GM23338 (cell line): Measurements from ENCODE around the gene PERP. TPM values are rescaled to one million over a fixed set of nuclear protein-coding genes. Genes with fewer than 3 reads are reported as not detected.

Source experiments
- ATAC-seq: fragments of 200-7000 bp; cut with Tn5 transposase; 3 replicates; pipeline ENCODE4 v1.9.1; 2020
- DNase-seq: peaks from one replicate; pipeline ENCODE4 v3.0.0-alpha.2; 2015; ENCODE audit warnings: low spot score
- H2AFZ ChIP-seq: fragments of 200-600 bp; sonication (generic); 2 replicates; pipeline ENCODE4 v1.8.0; 2016; ENCODE audit warnings: antibody characterized with exemption, mild to moderate bottlenecking, moderate library complexity
- H3F3A ChIP-seq: fragments of 200-600 bp; sonication (generic); replicated peaks from 2 replicates; pipeline ENCODE4 v1.8.0; 2017; ENCODE audit warnings: antibody characterized with exemption, mixed run types, low read depth
- H3K27ac ChIP-seq: fragments of 200-600 bp; sonication (generic); 2 replicates; pipeline ENCODE4 v1.6.1; 2016; ENCODE audit warnings: low read depth
- H3K27me3 ChIP-seq: fragments of 200-600 bp; sonication (generic); 2 replicates; pipeline ENCODE4 v1.8.0; 2016; ENCODE audit warnings: mild to moderate bottlenecking, mixed run types, moderate library complexity; ENCODE audit not compliant: insufficient read depth
- H3K36me3 ChIP-seq: fragments of 200-600 bp; sonication (generic); 2 replicates; pipeline ENCODE4 v1.8.0; 2016; ENCODE audit warnings: mild to moderate bottlenecking; ENCODE audit not compliant: insufficient read depth
- H3K4me1 ChIP-seq: fragments of 200-600 bp; sonication (generic); 2 replicates; pipeline ENCODE4 v1.8.0; 2016; ENCODE audit warnings: mild to moderate bottlenecking, moderate library complexity; ENCODE audit not compliant: insufficient read depth
- H3K4me2 ChIP-seq: fragments of 200-600 bp; sonication (generic); 2 replicates; pipeline ENCODE4 v1.7.1; 2017; ENCODE audit warnings: mixed run types
- H3K4me3 ChIP-seq: fragments of 200-600 bp; sonication (generic); 2 replicates; pipeline ENCODE4 v1.6.1; 2016; ENCODE audit warnings: mixed run types
- H3K79me2 ChIP-seq: fragments of 200-600 bp; sonication (generic); replicated peaks from 2 replicates; pipeline ENCODE4 v1.8.0; 2017; ENCODE audit warnings: mild to moderate bottlenecking; ENCODE audit not compliant: insufficient read depth
- H3K9me2 ChIP-seq: fragments of 200-600 bp; sonication (generic); 2 replicates; pipeline ENCODE4 v1.8.0; 2017; ENCODE audit not compliant: insufficient read depth
- H4K20me1 ChIP-seq: fragments of 200-600 bp; sonication (generic); replicated peaks from 2 replicates; pipeline ENCODE4 v1.8.0; 2017; ENCODE audit warnings: mild to moderate bottlenecking; ENCODE audit not compliant: insufficient read depth
- H3K27ac Mint-ChIP-seq: 2 replicates; pipeline ENCODE4 v1.8.0; 2020; ENCODE audit warnings: inconsistent platforms, mild to moderate bottlenecking, moderate library complexity, mixed read lengths
- H3K27me3 Mint-ChIP-seq: 3 replicates; pipeline ENCODE4 v1.8.0; 2022; ENCODE audit warnings: low read depth, mild to moderate bottlenecking, moderate library complexity, mixed read lengths, inconsistent platforms; ENCODE audit not compliant: insufficient read depth, poor library complexity
- H3K36me3 Mint-ChIP-seq: 3 replicates; pipeline ENCODE4 v1.8.0; 2021; ENCODE audit warnings: low read depth, mild to moderate bottlenecking, inconsistent platforms, moderate library complexity, mixed read lengths
- H3K4me1 Mint-ChIP-seq: 3 replicates; pipeline ENCODE4 v1.8.0; 2020; ENCODE audit warnings: mild to moderate bottlenecking, inconsistent platforms, mixed read lengths
- H3K4me3 Mint-ChIP-seq: 3 replicates; pipeline ENCODE4 v1.8.0; 2021; ENCODE audit warnings: moderate library complexity, mild to moderate bottlenecking, inconsistent platforms, mixed read lengths
- H3K9me3 Mint-ChIP-seq: 3 replicates; pipeline ENCODE4 v1.8.0; 2020; ENCODE audit warnings: moderate library complexity, mild to moderate bottlenecking, inconsistent platforms, mixed read lengths
- CREB1 ChIP-seq: fragments of 250-450 bp; sonication (Bioruptor Pico); IDR thresholded peaks from 2 replicates; pipeline ENCODE4 v1.5.0; 2020; ENCODE audit warnings: low read depth, mild to moderate bottlenecking, moderate library complexity
- EZH2 ChIP-seq: fragments of 200-600 bp; sonication (generic); IDR thresholded peaks from one replicate; pipeline ENCODE4 v1.8.0; 2017; ENCODE audit warnings: antibody characterized with exemption, mild to moderate bottlenecking, low read depth; ENCODE audit not compliant: unreplicated experiment
- EZH2phosphoT487 ChIP-seq: fragments of 200-600 bp; sonication (generic); IDR thresholded peaks from one replicate; pipeline ENCODE4 v1.8.1; 2018; ENCODE audit warnings: antibody characterized with exemption; ENCODE audit not compliant: unreplicated experiment
- JUNB ChIP-seq: IDR thresholded peaks from one replicate; pipeline ENCODE4 v1.6.1; 2016; ENCODE audit warnings: antibody characterized with exemption; ENCODE audit not compliant: unreplicated experiment
- NANOG ChIP-seq: IDR thresholded peaks from 2 replicates; pipeline ENCODE4 v1.6.1; 2016; ENCODE audit warnings: antibody characterized with exemption, borderline replicate concordance
- POLR2AphosphoS5 ChIP-seq: IDR thresholded peaks from 2 replicates; pipeline ENCODE4 v1.6.1; 2016; ENCODE audit warnings: antibody characterized with exemption, low read depth
- STAT1 ChIP-seq: IDR thresholded peaks from one replicate; pipeline ENCODE4 v1.6.1; 2016; ENCODE audit warnings: antibody characterized with exemption; ENCODE audit not compliant: unreplicated experiment
- long read RNA-seq: library from polyadenylated mRNA; unstranded; transcript quantifications from one replicate; pipeline ENCODE4 v2.0.0, GENCODE V29; 2020; ENCODE audit not compliant: unreplicated experiment
- polyA plus RNA-seq: library from polyadenylated mRNA; unstranded; fragments of >200 nt; fragmentation: Nextera tagmentation; extraction: Ambion mirVana; gene quantifications from 2 replicates; pipeline ENCODE4 v1.2.1, GENCODE V29; 2016
- total RNA-seq: library from RNA; depleted of rRNA; stranded (reverse); fragments of >200 nt; shearing (Covaris generic); gene quantifications from 2 replicates; pipeline ENCODE4 v1.2.3, GENCODE V29; 2014; rRNA removed
- TF ChIP-seq, protein P1 (sequence below), 2 experiments: fragments of 200-600 bp in 1 of 2; sonication (generic) in 1 of 2; conservative IDR thresholded peaks; 2 replicates each; pipeline versions ENCODE4 v1.5.1 to v1.6.1; 2016 to 2017; ENCODE audit warnings: antibody characterized with exemption in 2 of 2, low read depth in 2 of 2, mild to moderate bottlenecking in 2 of 2, moderate library complexity in 1 of 2
- TF ChIP-seq, protein P2 (sequence below): IDR thresholded peaks from 2 replicates; pipeline ENCODE4 v1.6.1; 2016; ENCODE audit warnings: antibody characterized with exemption
- TF ChIP-seq, protein P3 (sequence below): fragments of 250-450 bp; sonication (Bioruptor Pico); IDR thresholded peaks from 2 replicates; pipeline ENCODE4 v1.5.0; 2020; ENCODE audit warnings: mild to moderate bottlenecking, moderate library complexity
- TF ChIP-seq, protein P4 (sequence below): IDR thresholded peaks from one replicate; pipeline ENCODE4 v1.6.1; 2018; ENCODE audit warnings: antibody characterized with exemption; ENCODE audit not compliant: unreplicated experiment

Gene PERP
- 20.1 and 23.7 TPM in 2 replicates for total RNA-seq
- 28.1 and 28.4 TPM in 2 replicates for polyA plus RNA-seq
- long read RNA-seq, full-length matches to known transcripts: 43 of 45 reads
- long read RNA-seq, partial matches to known transcripts: 0 of 45 reads
- long read RNA-seq, other reads (novel, unspliced or antisense): 2 of 45 reads

DNA sequence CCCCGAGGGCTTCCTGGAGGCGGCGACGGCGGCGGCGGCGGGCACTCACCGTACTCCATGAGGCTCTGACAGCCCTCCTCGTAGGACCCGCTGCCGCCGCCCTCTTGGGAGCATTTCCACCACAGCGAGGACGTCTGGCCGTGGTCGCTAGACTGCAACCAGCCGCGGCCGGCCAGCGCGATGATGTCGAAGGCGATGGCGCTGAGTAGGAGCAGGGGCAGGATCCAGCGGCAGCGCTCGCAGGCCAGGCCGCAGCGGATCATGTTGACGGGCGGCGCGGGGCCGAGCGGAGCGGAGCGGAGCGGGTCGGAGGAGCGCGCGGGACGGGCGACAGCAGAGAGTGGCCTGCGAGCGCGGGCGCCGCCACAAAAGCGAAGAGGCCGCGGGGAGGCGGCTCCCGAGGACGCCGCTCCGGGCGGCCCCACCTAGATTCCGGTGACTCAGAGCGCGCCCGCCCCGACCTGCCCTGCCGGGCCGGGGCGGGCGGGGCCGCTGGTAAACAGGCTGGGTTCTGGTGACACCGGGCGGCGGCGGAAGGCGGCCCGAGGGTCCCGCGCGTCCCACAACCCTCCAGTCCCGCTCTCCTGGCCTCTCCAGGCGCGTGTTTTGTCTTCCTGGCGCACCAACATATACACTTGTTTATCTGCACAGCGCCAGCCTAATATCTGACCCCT lies at the start of gene PERP:
PERP (minus strand) TSS at position 342 of the 674 bp plus-strand sequence; CDS start at position 263, 79 bp downstream.
- Histone ChIP-seq H3K4me2 (peak within 1 kb of the TSS; percentile 85), H3K4me3 (peak within 1 kb of the TSS; percentile 58), H3K9me2 (no peaks in the 10 kb centered on the region), H3K4me1 (peaks cover 16% of the 10 kb centered on the region), H3K27me3 (peaks cover 14% of the 10 kb centered on the region), H3K36me3 (no peaks in the 10 kb centered on the region), H3F3A (no peaks in the 10 kb centered on the region), H2AFZ (peak within 1 kb of the TSS; percentile 93), H4K20me1 (no peaks in the 10 kb centered on the region), H3K79me2 (peaks cover 20% of the 10 kb centered on the region), H3K27ac (peak within 1 kb of the TSS; percentile 16; the same call in 1 of the 2 replicates)
- peaks cover 7% of the 10 kb centered on the region for H3K27me3 Mint-ChIP-seq
- H3K4me1 Mint-ChIP-seq: peaks cover 26% of the 10 kb centered on the region
- DNase-seq (peak; percentile 66), ATAC-seq (peak; percentile 72)
- peak within 1 kb of the TSS; percentile 90 for H3K4me3 Mint-ChIP-seq
- H3K27ac Mint-ChIP-seq: peak within 1 kb of the TSS; percentile 95
- no peaks in the 10 kb centered on the region; the same call in 1 of the 3 replicates for H3K9me3 Mint-ChIP-seq
- peaks cover 5% of the 10 kb centered on the region; the same call in 1 of the 3 replicates for H3K36me3 Mint-ChIP-seq
- TF ChIP-seq CREB1 (CRISPR knock-in tag) (no peak), EZH2 (no peak), JUNB (no peak), POLR2AphosphoS5 (peak; percentile 47; the same call in 1 of the 2 replicates), NANOG (no peak), EZH2phosphoT487 (no peak), STAT1 (no peak)
- TF ChIP-seq, protein P1, sequence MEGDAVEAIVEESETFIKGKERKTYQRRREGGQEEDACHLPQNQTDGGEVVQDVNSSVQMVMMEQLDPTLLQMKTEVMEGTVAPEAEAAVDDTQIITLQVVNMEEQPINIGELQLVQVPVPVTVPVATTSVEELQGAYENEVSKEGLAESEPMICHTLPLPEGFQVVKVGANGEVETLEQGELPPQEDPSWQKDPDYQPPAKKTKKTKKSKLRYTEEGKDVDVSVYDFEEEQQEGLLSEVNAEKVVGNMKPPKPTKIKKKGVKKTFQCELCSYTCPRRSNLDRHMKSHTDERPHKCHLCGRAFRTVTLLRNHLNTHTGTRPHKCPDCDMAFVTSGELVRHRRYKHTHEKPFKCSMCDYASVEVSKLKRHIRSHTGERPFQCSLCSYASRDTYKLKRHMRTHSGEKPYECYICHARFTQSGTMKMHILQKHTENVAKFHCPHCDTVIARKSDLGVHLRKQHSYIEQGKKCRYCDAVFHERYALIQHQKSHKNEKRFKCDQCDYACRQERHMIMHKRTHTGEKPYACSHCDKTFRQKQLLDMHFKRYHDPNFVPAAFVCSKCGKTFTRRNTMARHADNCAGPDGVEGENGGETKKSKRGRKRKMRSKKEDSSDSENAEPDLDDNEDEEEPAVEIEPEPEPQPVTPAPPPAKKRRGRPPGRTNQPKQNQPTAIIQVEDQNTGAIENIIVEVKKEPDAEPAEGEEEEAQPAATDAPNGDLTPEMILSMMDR (conservative IDR thresholded peaks at IDR 0.05; ENCODE audit: low read depth in 2 of 2): 0 out of 4 replicates have a peak, but pooled peaks of 1 of the 2 experiments have one; percentile 1
- TF ChIP-seq, protein P2, sequence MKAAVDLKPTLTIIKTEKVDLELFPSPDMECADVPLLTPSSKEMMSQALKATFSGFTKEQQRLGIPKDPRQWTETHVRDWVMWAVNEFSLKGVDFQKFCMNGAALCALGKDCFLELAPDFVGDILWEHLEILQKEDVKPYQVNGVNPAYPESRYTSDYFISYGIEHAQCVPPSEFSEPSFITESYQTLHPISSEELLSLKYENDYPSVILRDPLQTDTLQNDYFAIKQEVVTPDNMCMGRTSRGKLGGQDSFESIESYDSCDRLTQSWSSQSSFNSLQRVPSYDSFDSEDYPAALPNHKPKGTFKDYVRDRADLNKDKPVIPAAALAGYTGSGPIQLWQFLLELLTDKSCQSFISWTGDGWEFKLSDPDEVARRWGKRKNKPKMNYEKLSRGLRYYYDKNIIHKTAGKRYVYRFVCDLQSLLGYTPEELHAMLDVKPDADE: no peak
- TF ChIP-seq, protein P3, sequence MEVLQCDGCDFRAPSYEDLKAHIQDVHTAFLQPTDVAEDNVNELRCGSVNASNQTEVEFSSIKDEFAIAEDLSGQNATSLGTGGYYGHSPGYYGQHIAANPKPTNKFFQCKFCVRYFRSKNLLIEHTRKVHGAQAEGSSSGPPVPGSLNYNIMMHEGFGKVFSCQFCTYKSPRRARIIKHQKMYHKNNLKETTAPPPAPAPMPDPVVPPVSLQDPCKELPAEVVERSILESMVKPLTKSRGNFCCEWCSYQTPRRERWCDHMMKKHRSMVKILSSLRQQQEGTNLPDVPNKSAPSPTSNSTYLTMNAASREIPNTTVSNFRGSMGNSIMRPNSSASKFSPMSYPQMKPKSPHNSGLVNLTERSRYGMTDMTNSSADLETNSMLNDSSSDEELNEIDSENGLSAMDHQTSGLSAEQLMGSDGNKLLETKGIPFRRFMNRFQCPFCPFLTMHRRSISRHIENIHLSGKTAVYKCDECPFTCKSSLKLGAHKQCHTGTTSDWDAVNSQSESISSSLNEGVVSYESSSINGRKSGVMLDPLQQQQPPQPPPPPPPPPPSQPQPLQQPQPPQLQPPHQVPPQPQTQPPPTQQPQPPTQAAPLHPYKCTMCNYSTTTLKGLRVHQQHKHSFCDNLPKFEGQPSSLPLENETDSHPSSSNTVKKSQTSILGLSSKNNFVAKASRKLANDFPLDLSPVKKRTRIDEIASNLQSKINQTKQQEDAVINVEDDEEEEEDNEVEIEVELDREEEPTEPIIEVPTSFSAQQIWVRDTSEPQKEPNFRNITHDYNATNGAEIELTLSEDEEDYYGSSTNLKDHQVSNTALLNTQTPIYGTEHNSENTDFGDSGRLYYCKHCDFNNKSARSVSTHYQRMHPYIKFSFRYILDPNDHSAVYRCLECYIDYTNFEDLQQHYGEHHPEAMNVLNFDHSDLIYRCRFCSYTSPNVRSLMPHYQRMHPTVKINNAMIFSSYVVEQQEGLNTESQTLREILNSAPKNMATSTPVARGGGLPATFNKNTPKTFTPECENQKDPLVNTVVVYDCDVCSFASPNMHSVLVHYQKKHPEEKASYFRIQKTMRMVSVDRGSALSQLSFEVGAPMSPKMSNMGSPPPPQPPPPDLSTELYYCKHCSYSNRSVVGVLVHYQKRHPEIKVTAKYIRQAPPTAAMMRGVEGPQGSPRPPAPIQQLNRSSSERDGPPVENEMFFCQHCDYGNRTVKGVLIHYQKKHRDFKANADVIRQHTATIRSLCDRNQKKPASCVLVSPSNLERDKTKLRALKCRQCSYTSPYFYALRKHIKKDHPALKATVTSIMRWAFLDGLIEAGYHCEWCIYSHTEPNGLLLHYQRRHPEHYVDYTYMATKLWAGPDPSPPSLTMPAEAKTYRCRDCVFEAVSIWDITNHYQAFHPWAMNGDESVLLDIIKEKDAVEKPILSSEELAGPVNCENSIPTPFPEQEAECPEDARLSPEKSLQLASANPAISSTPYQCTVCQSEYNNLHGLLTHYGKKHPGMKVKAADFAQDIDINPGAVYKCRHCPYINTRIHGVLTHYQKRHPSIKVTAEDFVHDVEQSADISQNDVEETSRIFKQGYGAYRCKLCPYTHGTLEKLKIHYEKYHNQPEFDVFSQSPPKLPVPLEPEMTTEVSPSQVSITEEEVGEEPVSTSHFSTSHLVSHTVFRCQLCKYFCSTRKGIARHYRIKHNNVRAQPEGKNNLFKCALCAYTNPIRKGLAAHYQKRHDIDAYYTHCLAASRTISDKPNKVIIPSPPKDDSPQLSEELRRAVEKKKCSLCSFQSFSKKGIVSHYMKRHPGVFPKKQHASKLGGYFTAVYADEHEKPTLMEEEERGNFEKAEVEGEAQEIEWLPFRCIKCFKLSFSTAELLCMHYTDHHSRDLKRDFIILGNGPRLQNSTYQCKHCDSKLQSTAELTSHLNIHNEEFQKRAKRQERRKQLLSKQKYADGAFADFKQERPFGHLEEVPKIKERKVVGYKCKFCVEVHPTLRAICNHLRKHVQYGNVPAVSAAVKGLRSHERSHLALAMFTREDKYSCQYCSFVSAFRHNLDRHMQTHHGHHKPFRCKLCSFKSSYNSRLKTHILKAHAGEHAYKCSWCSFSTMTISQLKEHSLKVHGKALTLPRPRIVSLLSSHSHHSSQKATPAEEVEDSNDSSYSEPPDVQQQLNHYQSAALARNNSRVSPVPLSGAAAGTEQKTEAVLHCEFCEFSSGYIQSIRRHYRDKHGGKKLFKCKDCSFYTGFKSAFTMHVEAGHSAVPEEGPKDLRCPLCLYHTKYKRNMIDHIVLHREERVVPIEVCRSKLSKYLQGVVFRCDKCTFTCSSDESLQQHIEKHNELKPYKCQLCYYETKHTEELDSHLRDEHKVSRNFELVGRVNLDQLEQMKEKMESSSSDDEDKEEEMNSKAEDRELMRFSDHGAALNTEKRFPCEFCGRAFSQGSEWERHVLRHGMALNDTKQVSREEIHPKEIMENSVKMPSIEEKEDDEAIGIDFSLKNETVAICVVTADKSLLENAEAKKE (CRISPR knock-in tag): no peak
- TF ChIP-seq, protein P4, sequence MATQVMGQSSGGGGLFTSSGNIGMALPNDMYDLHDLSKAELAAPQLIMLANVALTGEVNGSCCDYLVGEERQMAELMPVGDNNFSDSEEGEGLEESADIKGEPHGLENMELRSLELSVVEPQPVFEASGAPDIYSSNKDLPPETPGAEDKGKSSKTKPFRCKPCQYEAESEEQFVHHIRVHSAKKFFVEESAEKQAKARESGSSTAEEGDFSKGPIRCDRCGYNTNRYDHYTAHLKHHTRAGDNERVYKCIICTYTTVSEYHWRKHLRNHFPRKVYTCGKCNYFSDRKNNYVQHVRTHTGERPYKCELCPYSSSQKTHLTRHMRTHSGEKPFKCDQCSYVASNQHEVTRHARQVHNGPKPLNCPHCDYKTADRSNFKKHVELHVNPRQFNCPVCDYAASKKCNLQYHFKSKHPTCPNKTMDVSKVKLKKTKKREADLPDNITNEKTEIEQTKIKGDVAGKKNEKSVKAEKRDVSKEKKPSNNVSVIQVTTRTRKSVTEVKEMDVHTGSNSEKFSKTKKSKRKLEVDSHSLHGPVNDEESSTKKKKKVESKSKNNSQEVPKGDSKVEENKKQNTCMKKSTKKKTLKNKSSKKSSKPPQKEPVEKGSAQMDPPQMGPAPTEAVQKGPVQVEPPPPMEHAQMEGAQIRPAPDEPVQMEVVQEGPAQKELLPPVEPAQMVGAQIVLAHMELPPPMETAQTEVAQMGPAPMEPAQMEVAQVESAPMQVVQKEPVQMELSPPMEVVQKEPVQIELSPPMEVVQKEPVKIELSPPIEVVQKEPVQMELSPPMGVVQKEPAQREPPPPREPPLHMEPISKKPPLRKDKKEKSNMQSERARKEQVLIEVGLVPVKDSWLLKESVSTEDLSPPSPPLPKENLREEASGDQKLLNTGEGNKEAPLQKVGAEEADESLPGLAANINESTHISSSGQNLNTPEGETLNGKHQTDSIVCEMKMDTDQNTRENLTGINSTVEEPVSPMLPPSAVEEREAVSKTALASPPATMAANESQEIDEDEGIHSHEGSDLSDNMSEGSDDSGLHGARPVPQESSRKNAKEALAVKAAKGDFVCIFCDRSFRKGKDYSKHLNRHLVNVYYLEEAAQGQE: no peak
